Mucosa of stomach (tissue), 1 donor: ENCODE measurements around the gene PCF11.

Source experiments
- H3K27me3 ChIP-seq: one replicate; pipeline ENCODE4 v1.7.0; 2013; ENCODE audit warnings: mild to moderate bottlenecking, low read length; ENCODE audit not compliant: control insufficient read depth, insufficient read depth
- H3K36me3 ChIP-seq: one replicate; pipeline ENCODE4 v1.7.0; 2013; ENCODE audit warnings: low read length; ENCODE audit not compliant: control insufficient read depth, insufficient read depth
- H3K4me1 ChIP-seq: one replicate; pipeline ENCODE4 v1.7.0; 2013; ENCODE audit warnings: mild to moderate bottlenecking, low read length; ENCODE audit not compliant: control insufficient read depth, insufficient read depth
- H3K4me3 ChIP-seq: one replicate; pipeline ENCODE4 v1.7.0; 2013; ENCODE audit warnings: low read length
- H3K9ac ChIP-seq: one replicate; pipeline ENCODE4 v1.7.0; 2013; ENCODE audit warnings: mild to moderate bottlenecking, low read length, moderate library complexity
- H3K9me3 ChIP-seq: one replicate; pipeline ENCODE4 v1.7.0; 2013; ENCODE audit warnings: mild to moderate bottlenecking, low read length, moderate library complexity; ENCODE audit not compliant: control insufficient read depth
- donor health status: Pancreatic carcinoma.

The PCF11 gene

GRCh38 chr11:83157594-83158356 lies 844 bp downstream of the PCF11 start:
- H3K9me3 ChIP-seq: no peaks in the 10 kb centered on the region
- no peaks in the 10 kb centered on the region for H3K36me3 ChIP-seq
- peak overlapping the region; percentile 100 for H3K9ac ChIP-seq

GRCh38 chr11:83158357-83158786 lies 1.4 kb downstream of the PCF11 start:
- Histone ChIP-seq H3K9ac (peak overlapping the region; percentile 100), H3K9me3 (no peaks in the 10 kb centered on the region), H3K27me3 (no peaks in the 10 kb centered on the region), H3K4me1 (peaks cover 16% of the 10 kb centered on the region), H3K36me3 (no peaks in the 10 kb centered on the region), H3K4me3 (peak overlapping the region; percentile 98)

More at GRCh38 chr11:83157594-83158356, 844 bp downstream of the PCF11 start:
- peaks cover 16% of the 10 kb centered on the region for H3K4me1 ChIP-seq
- peak overlapping the region; percentile 98 for H3K4me3 ChIP-seq
- H3K27me3 ChIP-seq: no peaks in the 10 kb centered on the region

GRCh38 chr11:83158965-83159901 lies 2.3 kb downstream of the PCF11 start:
- peaks cover 16% of the 10 kb centered on the region for H3K4me1 ChIP-seq
- H3K9ac ChIP-seq: peak overlapping the region; percentile 100
- H3K27me3 ChIP-seq: no peaks in the 10 kb centered on the region
- no peaks in the 10 kb centered on the region for H3K9me3 ChIP-seq
- H3K36me3 ChIP-seq: no peaks in the 10 kb centered on the region
- H3K4me3 ChIP-seq: peak overlapping the region; percentile 64

- H3K27me3 ChIP-seq: no peaks in the 10 kb centered on the region
- H3K9me3 ChIP-seq: no peaks in the 10 kb centered on the region
- H3K9ac ChIP-seq: peak overlapping the region; percentile 100
- peak overlapping the region; percentile 64 for H3K4me3 ChIP-seq
- H3K36me3 ChIP-seq: no peaks in the 10 kb centered on the region
- H3K4me1 ChIP-seq: peaks cover 16% of the 10 kb centered on the region
Measured at GRCh38 chr11:83159902-83160865, 3.3 kb downstream of the PCF11 start.

DNA sequence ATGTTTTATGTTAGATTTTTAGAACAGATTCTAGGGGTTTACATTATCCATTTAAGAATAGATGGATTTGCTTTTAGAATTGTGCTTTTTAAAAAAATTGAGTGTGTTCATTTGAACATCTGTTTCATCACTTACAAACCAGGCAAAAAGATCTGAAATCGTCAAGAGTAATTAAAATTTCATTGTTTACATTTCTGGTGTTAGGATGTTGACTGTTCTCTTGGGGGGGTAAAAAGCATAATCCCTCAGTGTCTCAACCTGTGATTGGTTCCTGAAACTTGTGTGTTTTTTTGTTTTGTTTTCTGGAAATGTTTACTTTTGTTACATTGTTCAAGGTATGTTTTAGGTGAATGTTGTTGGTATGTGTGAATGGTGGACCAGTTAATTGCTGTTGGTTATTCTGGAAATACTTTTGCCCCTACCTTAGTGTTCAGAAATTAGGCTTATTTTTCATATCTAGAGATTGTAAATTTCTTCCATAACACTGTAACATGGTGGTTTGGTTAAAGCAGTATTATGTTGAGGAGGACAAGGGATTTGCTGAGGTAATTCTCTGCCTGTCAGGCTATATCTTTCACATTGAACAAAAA lies 4.8 kb downstream of the PCF11 start:
- no peak overlapping the region for H3K9ac ChIP-seq

GRCh38 chr11:83162377-83162776 lies 5.4 kb downstream of the PCF11 start:
- Histone ChIP-seq H3K27me3 (no peaks in the 10 kb centered on the region), H3K4me3 (no peak overlapping the region), H3K9me3 (no peaks in the 10 kb centered on the region), H3K9ac (no peak overlapping the region), H3K36me3 (no peaks in the 10 kb centered on the region), H3K4me1 (peaks cover 16% of the 10 kb centered on the region)

More for the DNA sequence above, 4.8 kb downstream of the PCF11 start:
- Histone ChIP-seq H3K4me3 (no peak overlapping the region), H3K4me1 (peaks cover 16% of the 10 kb centered on the region), H3K36me3 (no peaks in the 10 kb centered on the region), H3K27me3 (no peaks in the 10 kb centered on the region), H3K9me3 (no peaks in the 10 kb centered on the region)

DNA sequence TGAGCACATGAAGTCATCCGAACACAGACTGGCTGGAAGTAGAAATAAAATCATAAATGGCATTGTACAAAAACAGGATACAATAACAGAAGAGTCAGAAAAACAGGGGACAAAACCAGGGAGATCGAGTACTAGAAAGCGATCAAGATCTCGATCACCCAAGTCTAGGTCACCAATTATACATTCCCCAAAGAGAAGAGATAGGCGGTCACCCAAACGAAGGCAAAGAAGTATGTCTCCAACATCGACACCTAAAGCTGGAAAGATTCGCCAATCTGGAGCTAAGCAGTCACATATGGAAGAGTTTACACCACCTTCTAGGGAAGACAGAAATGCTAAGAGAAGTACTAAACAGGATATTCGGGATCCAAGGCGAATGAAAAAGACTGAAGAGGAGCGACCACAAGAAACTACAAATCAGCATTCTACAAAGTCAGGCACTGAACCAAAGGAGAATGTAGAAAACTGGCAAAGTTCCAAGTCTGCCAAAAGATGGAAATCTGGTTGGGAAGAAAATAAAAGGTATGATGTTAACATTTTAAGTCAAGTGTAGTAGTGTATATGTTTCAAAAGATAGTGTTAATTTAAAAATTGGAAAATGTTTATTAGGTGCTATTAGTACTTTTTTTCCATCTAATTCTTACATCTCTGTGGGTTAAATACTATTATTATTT lies 9.4 kb downstream of the PCF11 start:
- Histone ChIP-seq H3K9ac (no peak overlapping the region), H3K9me3 (no peaks in the 10 kb centered on the region), H3K4me1 (peaks cover 21% of the 10 kb centered on the region), H3K4me3 (no peak overlapping the region), H3K36me3 (peaks cover 16% of the 10 kb centered on the region), H3K27me3 (no peaks in the 10 kb centered on the region)

DNA sequence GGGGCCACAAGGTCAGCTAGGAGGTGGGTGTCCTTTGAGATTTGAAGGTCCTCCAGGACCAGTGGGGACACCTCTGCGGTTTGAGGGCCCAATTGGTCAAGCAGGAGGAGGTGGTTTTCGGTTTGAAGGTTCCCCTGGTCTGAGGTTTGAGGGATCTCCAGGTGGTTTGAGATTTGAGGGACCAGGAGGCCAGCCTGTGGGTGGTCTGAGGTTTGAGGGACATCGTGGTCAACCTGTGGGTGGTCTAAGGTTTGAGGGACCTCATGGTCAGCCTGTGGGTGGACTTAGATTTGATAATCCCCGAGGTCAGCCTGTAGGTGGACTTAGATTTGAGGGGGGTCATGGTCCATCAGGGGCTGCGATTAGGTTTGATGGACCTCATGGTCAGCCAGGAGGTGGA lies 11.8 kb downstream of the PCF11 start:
- peaks cover 16% of the 10 kb centered on the region for H3K36me3 ChIP-seq
- H3K9ac ChIP-seq: no peak overlapping the region
- no peaks in the 10 kb centered on the region for H3K9me3 ChIP-seq
- H3K4me3 ChIP-seq: no peak overlapping the region
- H3K4me1 ChIP-seq: peaks cover 14% of the 10 kb centered on the region
- no peaks in the 10 kb centered on the region for H3K27me3 ChIP-seq

DNA sequence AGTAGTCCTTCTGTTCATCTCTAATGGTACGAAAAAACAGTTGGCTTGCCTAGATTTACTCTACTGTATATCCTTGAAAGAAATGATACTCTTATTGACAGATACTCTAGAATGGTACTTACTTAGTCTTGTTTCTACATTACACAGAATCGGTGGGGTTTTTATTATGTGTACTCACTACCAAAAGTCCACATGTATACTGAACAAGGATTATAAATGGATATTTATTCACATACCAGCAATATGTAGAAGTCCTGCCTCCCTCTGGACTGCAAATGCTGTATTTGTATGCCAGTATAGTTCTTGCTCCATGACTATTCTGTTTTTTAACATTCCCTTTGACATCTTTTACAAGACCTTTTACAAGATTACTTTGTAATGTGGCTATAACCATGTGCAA lies 13.9 kb downstream of the PCF11 start:
- H3K9ac ChIP-seq: no peak overlapping the region
- peaks cover 23% of the 10 kb centered on the region for H3K4me1 ChIP-seq
- peaks cover 16% of the 10 kb centered on the region for H3K36me3 ChIP-seq
- no peaks in the 10 kb centered on the region for H3K9me3 ChIP-seq
- no peaks in the 10 kb centered on the region for H3K27me3 ChIP-seq
- H3K4me3 ChIP-seq: no peak overlapping the region

DNA sequence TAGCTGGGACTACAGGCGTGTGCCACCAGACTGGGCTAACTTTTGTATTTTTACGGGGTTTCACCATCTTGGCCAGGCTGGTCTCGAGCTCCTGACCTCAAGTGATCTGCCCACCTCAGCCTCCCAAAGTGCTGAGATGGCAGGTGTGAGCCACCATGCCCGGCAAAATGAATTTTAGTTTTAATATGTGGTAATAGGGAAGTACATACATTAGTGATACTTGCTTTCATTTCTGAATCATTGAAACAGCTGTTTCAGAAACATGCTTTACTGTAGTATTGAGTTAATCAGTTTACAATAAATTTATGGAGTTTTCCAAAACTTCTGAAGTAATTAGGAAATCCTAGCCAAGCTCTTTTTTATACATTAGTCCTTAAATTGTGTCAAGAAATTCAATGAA lies 15.6 kb downstream of the PCF11 start:
- H3K4me3 ChIP-seq: no peak overlapping the region
- H3K36me3 ChIP-seq: peaks cover 16% of the 10 kb centered on the region
- H3K9ac ChIP-seq: no peak overlapping the region
- H3K9me3 ChIP-seq: no peaks in the 10 kb centered on the region
- no peaks in the 10 kb centered on the region for H3K27me3 ChIP-seq
- peaks cover 25% of the 10 kb centered on the region for H3K4me1 ChIP-seq

- Histone ChIP-seq H3K9me3 (no peaks in the 10 kb centered on the region), H3K9ac (no peak overlapping the region), H3K36me3 (peaks cover 9% of the 10 kb centered on the region), H3K27me3 (no peaks in the 10 kb centered on the region), H3K4me1 (peaks cover 25% of the 10 kb centered on the region), H3K4me3 (no peak overlapping the region)
Measured at GRCh38 chr11:83174008-83174407, 17.1 kb downstream of the PCF11 start.
